HG03025 (cell line): Measurements from ENCODE around the gene CDR2L.
"Not testable (repeated sequence)": the region's sequence is repeated elsewhere in the genome, so short reads cannot be mapped to it uniquely, and the experiment has no call there.

Experiments
- ATAC-seq: cut with Tn5 transposase; IDR thresholded peaks from one replicate; pipeline ENCODE4 v1.9.1; 2021; ENCODE audit warnings: mild to moderate bottlenecking, moderate library complexity; ENCODE audit not compliant: unreplicated experiment, low FRiP score

Gene CDR2L

GRCh38 chr17:75006653-75007052 is 19.2 kb downstream of the CDR2L start:
- ATAC-seq, result no peak

- ATAC-seq, result no peak
Measured at GRCh38 chr17:75008373-75008772, 20.9 kb downstream of the CDR2L start.

DNA sequence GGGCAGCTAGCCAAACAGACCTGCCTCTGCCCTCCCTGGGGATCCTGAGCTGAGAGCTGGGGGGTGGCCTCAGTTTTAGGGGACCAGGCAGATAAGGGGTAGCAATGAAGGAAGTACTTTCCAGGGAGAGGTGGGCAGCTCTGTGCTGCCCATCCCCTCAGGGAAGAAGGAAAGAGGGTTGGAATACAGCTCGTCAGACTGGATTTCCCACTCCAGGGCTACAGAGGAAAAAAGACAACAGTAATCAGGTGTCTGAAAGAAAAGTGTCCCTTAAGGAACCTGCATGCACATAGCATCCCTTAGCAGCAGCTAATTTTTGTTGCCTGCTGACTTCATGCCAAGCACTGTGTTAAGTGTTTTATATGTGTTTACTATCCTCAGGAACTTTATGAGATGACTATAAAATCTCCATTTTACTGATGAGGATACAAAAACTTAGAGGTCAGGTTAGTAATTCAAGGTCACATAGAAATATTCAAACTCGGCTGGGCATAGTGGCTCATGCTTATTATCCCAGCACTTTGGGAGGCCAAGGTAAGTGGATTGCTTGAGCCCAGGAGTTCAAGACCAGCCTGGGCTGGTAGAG is 21.8 kb downstream of the CDR2L start:
- no peak for ATAC-seq

DNA sequence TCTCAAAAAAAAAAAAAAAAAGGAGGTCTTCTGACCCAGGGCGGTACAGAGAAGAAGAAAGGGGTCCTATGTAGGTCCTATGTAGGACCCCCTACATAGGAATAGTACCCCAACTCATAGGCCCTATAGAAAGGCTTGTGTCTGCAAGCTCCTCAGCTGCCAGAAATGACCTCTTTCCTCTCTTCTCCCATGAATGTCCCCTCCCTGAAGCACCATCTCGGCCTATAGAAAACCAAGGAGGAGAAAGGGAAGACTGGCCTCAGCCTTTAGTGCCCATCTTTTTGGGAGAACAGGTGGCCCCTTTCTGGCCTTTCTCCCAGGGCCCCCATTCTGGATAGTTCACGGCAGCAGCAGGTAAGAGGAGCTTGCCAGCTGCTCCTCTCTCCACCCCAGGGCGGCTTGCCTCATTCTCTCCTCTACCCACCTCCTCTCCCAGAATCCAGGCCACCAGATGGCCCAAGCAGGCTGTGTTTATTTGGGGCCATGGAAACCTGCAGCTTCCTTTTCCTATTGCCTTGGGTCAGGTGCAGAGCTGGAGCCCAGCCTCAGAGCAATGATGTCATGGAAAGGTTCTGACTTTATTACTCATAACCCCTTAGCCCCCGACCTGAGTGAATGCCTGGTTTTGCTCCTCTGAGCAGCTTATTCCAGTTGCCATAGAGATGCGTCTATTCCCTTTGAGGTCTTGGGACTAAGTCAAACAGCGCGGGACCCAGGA is 23.4 kb downstream of the CDR2L start:
- no peak for ATAC-seq

- ATAC-seq, result no peak
Measured at GRCh38 chr17:75011401-75012095, 24.1 kb downstream of the CDR2L start.

DNA sequence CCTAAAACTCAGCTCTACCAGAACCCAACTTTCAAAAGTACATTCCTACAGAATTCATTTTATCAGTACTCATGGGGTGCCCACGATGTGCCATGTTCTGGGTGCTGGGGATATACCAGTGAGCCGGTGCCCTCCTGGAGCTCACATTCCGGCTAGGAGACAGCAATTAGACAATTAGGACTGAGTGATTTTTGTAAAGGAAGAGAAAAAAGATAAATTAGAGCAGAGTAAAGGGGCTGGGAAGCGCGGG is 24.6 kb downstream of the CDR2L start:
- ATAC-seq, result no peak

DNA sequence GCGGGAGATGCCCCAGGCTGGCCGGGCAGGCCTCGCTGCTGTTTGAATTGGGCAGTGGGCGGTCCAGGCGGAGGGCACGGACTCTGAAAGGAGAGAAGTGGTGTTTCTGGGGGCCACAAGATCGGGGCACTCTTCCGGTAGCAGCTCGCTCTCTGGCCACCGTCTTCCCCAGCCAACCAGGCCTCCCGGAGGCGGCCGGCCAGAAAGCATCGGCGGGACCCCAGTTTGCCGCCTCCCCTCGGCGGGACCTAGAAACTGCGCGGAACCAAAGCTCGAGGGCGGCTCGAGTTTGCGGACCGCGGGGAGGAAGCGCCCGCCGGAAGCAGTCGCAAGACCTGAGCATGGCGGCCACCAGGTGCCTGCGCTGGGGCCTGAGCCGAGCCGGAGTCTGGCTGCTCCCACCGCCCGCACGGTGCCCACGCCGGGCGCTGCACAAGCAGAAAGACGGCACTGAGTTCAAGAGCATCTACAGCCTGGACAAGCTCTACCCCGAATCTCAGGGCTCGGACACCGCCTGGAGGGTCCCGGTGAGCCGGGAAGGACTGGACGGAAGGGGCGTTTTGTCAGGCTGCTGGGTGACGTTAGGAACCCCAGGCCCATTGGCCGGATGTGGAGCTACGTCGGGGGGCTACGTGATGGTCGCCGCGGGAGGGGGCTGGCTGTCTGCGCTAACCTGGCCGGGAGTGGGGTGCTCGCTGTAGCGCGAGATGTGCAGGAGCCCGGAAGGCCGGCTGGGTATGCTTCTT is 25.1 kb downstream of the CDR2L start, which contains the start of gene MRPL58:
TSS of gene MRPL58 (plus strand) at position 325 of the 746 bp plus-strand sequence. CDS start at position 342, 17 bp downstream.
- ATAC-seq, result peak; percentile 68

DNA sequence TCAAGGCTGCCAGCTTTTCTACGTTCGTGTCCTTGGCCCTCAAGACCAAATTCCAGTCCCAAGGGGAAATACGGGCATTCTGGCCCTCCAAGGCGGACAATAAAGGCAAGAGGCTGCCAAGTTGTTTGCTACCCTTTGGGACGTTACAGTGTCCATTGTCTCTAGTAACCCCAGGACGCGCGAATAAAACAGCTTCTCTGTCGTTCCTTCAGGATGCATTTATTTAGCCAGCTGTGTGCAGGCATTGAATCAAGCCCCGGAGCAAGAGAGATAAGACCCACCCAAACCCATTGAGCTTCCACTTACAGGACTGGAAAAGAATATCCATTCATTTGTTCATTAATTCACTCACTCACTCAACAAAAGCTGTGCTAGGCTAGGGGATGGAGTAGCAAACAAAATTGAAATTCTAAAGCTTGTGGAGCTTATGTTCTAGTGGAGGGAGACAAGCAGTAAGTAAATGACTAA is 25.7 kb downstream of the CDR2L start:
- no peak for ATAC-seq

GRCh38 chr17:75019146-75019545 is 31.7 kb downstream of the CDR2L start:
- no peak for ATAC-seq

DNA sequence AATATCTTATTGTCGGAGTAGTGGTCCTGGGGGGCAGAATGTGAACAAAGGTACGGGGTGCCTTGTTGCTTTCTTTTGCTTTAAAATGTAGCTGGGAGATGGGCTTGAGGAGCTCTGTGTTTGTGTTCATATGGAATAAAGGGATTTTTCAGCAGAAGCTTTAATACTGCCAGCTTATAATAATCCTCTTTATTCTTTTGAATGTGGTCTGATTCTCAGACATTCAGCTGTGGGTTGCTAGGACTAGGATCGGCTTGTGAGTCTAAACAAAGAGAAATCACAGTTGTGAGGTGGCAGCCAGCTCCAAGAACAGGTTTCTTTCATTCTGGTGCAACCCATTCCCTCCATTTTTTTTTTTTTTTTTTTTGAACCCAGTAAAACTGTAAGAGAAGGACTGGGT is 32.3 kb downstream of the CDR2L start:
- no peak for ATAC-seq

DNA sequence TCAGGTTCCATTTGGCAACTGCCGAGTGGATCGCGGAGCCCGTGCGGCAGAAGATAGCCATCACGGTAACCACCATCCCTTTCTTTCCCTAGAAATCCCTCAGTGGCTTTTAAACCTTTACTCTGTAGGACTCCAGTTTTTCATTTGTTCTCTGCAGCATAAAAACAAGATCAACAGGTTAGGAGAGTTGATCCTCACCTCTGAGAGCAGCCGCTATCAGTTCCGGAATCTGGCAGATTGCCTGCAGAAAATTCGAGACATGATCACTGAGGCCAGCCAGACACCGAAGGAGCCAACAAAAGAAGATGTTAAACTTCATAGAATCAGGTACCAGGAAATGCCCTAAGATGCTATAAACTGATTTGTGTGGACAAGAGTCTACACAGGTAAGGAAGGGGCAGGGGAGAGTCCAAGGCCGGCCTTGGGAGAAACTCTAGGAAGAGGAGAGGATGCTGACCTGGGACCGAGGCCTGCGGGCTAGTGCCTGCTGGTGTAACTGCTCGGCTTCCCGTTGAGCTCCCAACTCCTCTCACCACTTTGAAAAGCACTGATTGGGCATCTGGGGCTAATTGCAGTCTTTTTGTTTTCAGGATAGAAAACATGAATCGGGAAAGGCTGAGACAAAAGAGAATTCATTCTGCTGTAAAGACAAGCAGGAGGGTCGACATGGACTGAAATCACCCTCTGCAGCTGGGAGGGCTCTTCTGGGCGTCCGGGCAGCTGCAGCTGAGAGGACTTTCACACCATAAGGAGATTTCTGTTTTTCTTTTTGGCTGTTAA is 33.1 kb downstream of the CDR2L start:
- no peak for ATAC-seq

GRCh38 chr17:75024686-75025397 is 37.4 kb downstream of the CDR2L start:
- ATAC-seq, result no peak

GRCh38 chr17:75025398-75025734 is 37.9 kb downstream of the CDR2L start:
- ATAC-seq, result not testable (repeated sequence)

GRCh38 chr17:75026650-75027049 is 39.2 kb downstream of the CDR2L start:
- ATAC-seq, result not testable (repeated sequence)

DNA sequence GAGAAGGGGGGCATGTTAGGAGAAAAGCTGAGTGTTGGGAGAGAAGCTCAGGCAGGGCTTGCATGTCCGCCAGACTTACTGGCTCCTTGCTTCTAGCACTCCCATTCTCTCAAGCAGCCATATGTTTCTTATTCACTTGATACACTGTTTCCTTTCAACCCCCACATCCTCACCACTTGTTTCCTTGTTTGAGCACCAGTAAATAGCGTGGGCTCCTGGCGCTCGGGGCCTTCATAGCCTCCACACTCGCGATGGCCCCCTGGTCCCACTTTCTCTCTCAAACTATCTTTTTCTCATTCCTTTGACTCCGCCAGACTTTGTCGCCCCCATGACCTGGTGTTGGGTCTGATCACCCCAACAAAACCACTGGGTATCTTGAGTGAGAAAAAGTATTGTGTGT is 42.7 kb downstream of the CDR2L start:
- no peak for ATAC-seq

GRCh38 chr17:75031972-75032719 is 44.7 kb downstream of the CDR2L start:
- ATAC-seq, result no peak

DNA sequence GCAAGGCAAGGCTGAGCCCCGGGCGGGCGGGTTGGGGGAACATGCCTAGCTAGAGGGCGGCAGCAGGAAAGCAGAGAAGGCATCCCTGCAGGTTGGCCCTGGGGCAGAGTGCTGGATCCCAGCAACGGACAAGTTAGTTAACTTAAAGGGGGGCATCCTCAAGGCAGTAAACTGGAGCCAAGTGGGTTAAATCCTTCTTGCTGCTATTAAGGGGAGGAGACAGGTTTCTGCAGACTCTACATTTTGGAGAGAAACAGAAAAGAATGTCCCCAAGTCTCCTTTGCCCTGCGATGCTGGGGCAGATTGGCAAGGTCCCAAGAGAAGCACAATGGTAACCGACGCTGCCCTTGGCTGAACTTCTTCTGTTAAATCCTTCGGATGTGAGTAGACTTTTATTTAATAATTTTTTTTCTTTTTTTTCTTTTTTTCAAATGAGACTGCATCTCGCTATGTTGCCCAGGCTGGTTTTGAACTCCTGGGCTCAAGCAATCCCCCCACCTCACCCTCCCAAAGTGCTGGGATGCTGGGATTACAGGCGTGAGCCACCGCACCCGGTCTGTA is 45.4 kb downstream of the CDR2L start:
- no peak for ATAC-seq

- ATAC-seq, result no peak
Measured at GRCh38 chr17:75033346-75034235, 46.2 kb downstream of the CDR2L start.
